OCI-LY1 (cell line): ENCODE results near the gene AKAP13.

Experiments
- H2AFZ ChIP-seq: fragments of 200-600 bp; sonication (generic), shearing (Covaris generic); 2 replicates; pipeline ENCODE4 v1.6.0; 2014; ENCODE audit warnings: antibody characterized with exemption, mild to moderate bottlenecking, low read length
- H3F3A ChIP-seq: fragments of 200-600 bp; sonication (generic), shearing (Covaris generic); 2 replicates; pipeline ENCODE4 v1.6.0; 2014; ENCODE audit warnings: mild to moderate bottlenecking, antibody characterized with exemption, low read length, moderate library complexity; ENCODE audit not compliant: insufficient read depth
- H3K27ac ChIP-seq: fragments of 200-600 bp; sonication (generic); 2 replicates; pipeline ENCODE4 v1.5.1; 2014; ENCODE audit warnings: low read length, mixed run types, mild to moderate bottlenecking, low read depth; ENCODE audit not compliant: poor library complexity, severe bottlenecking
- H3K27me3 ChIP-seq: fragments of 200-600 bp; sonication (generic); 2 replicates; pipeline ENCODE4 v1.6.0; 2014; ENCODE audit warnings: antibody characterized with exemption, mild to moderate bottlenecking, low read length, moderate library complexity; ENCODE audit not compliant: insufficient read depth
- H3K36me3 ChIP-seq: fragments of 200-600 bp; sonication (generic); 2 replicates; pipeline ENCODE4 v1.6.1; 2014; ENCODE audit warnings: mild to moderate bottlenecking, antibody characterized with exemption, low read length, moderate library complexity, mixed read lengths; ENCODE audit not compliant: insufficient read depth
- H3K4me1 ChIP-seq: fragments of 200-600 bp; sonication (generic); 2 replicates; pipeline ENCODE4 v1.5.1; 2014; ENCODE audit warnings: mild to moderate bottlenecking, low read length, moderate library complexity; ENCODE audit not compliant: insufficient read depth, severe bottlenecking
- H3K4me2 ChIP-seq: fragments of 200-600 bp; sonication (generic), shearing (Covaris generic); 2 replicates; pipeline ENCODE4 v1.6.1; 2014; ENCODE audit warnings: low read length
- H3K4me3 ChIP-seq: fragments of 200-600 bp; sonication (generic); 2 replicates; pipeline ENCODE4 v1.5.1; 2014; ENCODE audit warnings: low read length, low read depth, mild to moderate bottlenecking, mixed read lengths; ENCODE audit not compliant: poor library complexity, severe bottlenecking
- H3K79me2 ChIP-seq: fragments of 200-600 bp; shearing (Covaris generic); 2 replicates; pipeline ENCODE4 v1.6.1; 2016; ENCODE audit warnings: mixed run types, low read length, mixed read lengths; ENCODE audit not compliant: insufficient read depth
- H3K9ac ChIP-seq: fragments of 200-600 bp; sonication (generic), shearing (Covaris generic); 2 replicates; pipeline ENCODE4 v1.6.1; 2014; ENCODE audit warnings: mild to moderate bottlenecking, low read length, mixed read lengths
- H3K9me2 ChIP-seq: fragments of 200-600 bp; sonication (generic), shearing (Covaris generic); 2 replicates; pipeline ENCODE4 v1.6.1; 2014; ENCODE audit warnings: low read depth, mild to moderate bottlenecking, low read length, mixed read lengths
- H3K9me3 ChIP-seq: fragments of 200-600 bp; shearing (Covaris generic); 2 replicates; pipeline ENCODE4 v1.6.1; 2014; ENCODE audit warnings: low read length, mixed read lengths
- H4K20me1 ChIP-seq: fragments of 200-600 bp; sonication (generic), shearing (Covaris generic); 2 replicates; pipeline ENCODE4 v1.6.0; 2016; ENCODE audit warnings: mild to moderate bottlenecking, low read length; ENCODE audit not compliant: insufficient read depth
- EZH2 ChIP-seq: fragments of 200-600 bp; sonication (generic), shearing (Covaris generic); IDR thresholded peaks from 2 replicates; pipeline ENCODE4 v1.8.0; 2017; ENCODE audit warnings: borderline replicate concordance, mixed run types, mild to moderate bottlenecking, antibody characterized with exemption, low read length, moderate library complexity, mixed read lengths
- TF ChIP-seq, protein P1 (sequence below): fragments of 200-600 bp; sonication (generic), shearing (Covaris generic); IDR thresholded peaks from 2 replicates; pipeline ENCODE4 v1.5.1; 2017; ENCODE audit warnings: mild to moderate bottlenecking, antibody characterized with exemption, low read length, moderate library complexity, mixed read lengths

Gene AKAP13

DNA sequence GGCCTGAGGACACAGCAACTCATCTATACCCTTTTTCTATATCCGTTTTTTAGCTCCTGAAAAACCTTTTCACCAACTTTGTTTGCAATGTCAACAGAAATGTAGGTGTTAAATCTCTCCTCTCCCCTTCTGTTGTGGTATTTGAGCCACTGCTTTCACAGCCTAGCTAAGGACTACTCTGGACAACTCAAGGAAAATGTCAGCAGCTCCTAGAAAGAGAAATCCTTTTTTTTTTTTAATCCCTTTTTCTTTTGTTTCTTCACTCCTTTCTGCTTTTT is 237.8 kb downstream of the AKAP13 start:
- no peaks in the 10 kb centered on the region for H3K9me3 ChIP-seq
- no peak overlapping the region for H3K9ac ChIP-seq
- H3K27me3 ChIP-seq: no peaks in the 10 kb centered on the region
- peaks cover 24% of the 10 kb centered on the region for H3K4me1 ChIP-seq
- H3K4me3 ChIP-seq: no peak overlapping the region
- no peak overlapping the region for H3K4me2 ChIP-seq
- TF ChIP-seq, protein P1, sequence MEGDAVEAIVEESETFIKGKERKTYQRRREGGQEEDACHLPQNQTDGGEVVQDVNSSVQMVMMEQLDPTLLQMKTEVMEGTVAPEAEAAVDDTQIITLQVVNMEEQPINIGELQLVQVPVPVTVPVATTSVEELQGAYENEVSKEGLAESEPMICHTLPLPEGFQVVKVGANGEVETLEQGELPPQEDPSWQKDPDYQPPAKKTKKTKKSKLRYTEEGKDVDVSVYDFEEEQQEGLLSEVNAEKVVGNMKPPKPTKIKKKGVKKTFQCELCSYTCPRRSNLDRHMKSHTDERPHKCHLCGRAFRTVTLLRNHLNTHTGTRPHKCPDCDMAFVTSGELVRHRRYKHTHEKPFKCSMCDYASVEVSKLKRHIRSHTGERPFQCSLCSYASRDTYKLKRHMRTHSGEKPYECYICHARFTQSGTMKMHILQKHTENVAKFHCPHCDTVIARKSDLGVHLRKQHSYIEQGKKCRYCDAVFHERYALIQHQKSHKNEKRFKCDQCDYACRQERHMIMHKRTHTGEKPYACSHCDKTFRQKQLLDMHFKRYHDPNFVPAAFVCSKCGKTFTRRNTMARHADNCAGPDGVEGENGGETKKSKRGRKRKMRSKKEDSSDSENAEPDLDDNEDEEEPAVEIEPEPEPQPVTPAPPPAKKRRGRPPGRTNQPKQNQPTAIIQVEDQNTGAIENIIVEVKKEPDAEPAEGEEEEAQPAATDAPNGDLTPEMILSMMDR: no peak
- TF ChIP-seq EZH2: no peak
- H3K9me2 ChIP-seq: no peaks in the 10 kb centered on the region
- H3K79me2 ChIP-seq: peaks cover 15% of the 10 kb centered on the region; the same call in 1 of the 2 replicates
- H4K20me1 ChIP-seq: no peaks in the 10 kb centered on the region
- H2AFZ ChIP-seq: no peak overlapping the region
- no peak overlapping the region for H3K27ac ChIP-seq
- H3F3A ChIP-seq: peaks cover 6% of the 10 kb centered on the region; the same call in 1 of the 2 replicates
- no peaks in the 10 kb centered on the region for H3K36me3 ChIP-seq

DNA sequence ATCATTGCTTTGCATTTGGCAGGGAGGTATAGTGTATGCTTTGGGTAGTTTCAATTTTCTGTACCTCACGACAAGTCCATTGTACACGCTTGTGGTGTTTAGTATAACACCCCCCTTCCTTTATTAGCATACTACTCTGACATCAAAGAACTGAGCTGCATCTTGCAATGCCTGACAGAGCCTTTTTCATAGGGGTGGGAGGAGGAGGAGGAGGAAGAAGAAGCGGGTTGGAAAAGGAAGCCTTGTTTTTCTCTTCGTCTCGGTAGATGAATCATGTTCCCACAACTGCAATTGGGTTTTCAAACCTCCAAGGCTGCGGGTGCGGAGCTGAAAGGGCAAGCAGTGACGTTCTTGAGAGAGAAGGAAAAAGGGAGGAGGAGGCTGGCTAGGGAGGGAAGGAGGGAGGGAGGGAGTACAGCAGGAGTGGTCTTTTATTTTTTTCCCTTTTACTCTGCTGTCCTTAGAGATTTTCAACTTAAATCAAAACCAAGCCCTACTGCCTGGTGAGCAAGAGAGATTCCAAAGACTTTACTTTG is 238.6 kb downstream of the AKAP13 start:
- TF ChIP-seq, protein P1: no peak
- no peak for TF ChIP-seq EZH2
- Histone ChIP-seq H3K9ac (no peak overlapping the region), H3K4me1 (peaks cover 21% of the 10 kb centered on the region), H3K27me3 (no peaks in the 10 kb centered on the region), H2AFZ (no peak overlapping the region), H3K4me3 (no peak overlapping the region), H3K36me3 (no peaks in the 10 kb centered on the region), H3F3A (peaks cover 6% of the 10 kb centered on the region; the same call in 1 of the 2 replicates), H3K9me2 (no peaks in the 10 kb centered on the region), H3K4me2 (no peak overlapping the region), H4K20me1 (no peaks in the 10 kb centered on the region), H3K9me3 (no peaks in the 10 kb centered on the region), H3K79me2 (peaks cover 15% of the 10 kb centered on the region; the same call in 1 of the 2 replicates), H3K27ac (no peak overlapping the region)

- H3F3A ChIP-seq: peaks cover 3% of the 10 kb centered on the region; the same call in 1 of the 2 replicates
- H3K4me2 ChIP-seq: no peak overlapping the region
- H3K9me2 ChIP-seq: no peaks in the 10 kb centered on the region
- H3K27me3 ChIP-seq: no peaks in the 10 kb centered on the region
- H2AFZ ChIP-seq: no peak overlapping the region
- H3K27ac ChIP-seq: no peak overlapping the region
- H3K79me2 ChIP-seq: peaks cover 15% of the 10 kb centered on the region; the same call in 1 of the 2 replicates
- TF ChIP-seq, protein P1: no peak
- no peak for TF ChIP-seq EZH2
- H3K4me1 ChIP-seq: peaks cover 16% of the 10 kb centered on the region
- H3K9me3 ChIP-seq: no peaks in the 10 kb centered on the region
- no peak overlapping the region for H3K4me3 ChIP-seq
- H4K20me1 ChIP-seq: no peaks in the 10 kb centered on the region
- peaks cover under 1% of the 10 kb centered on the region; the same call in 1 of the 2 replicates for H3K36me3 ChIP-seq
- H3K9ac ChIP-seq: no peak overlapping the region
Measured at GRCh38 chr15:85619992-85620689, 239.7 kb downstream of the AKAP13 start.
